Hypothalamus (tissue), 51 donors: ENCODE measurements around the gene RPTN.
A peak's percentile ranks its signal among the peaks of the same experiment; 100 is the strongest.

Experiments used
- DNase-seq, 51 donors: peaks; one replicate each; lab custom pipeline; 2025; lab: John Stamatoyannopoulos, UW

The RPTN gene

GRCh38 chr1:152115344-152115743, 43.7 kb downstream of the RPTN start, which contains the start of gene TCHH:
TSS of gene TCHH (minus strand) at chr1:152115444. CDS start at chr1:152114080, 1,364 bp downstream.
- no peak for DNase-seq

- DNase-seq: no peak
Measured at GRCh38 chr1:152112885-152113432, 46.1 kb downstream of the RPTN start.

- DNase-seq: peak in 2 of 51 donors; percentile 4 to 7
Measured at GRCh38 chr1:152112101-152112884, 46.7 kb downstream of the RPTN start.

DNA sequence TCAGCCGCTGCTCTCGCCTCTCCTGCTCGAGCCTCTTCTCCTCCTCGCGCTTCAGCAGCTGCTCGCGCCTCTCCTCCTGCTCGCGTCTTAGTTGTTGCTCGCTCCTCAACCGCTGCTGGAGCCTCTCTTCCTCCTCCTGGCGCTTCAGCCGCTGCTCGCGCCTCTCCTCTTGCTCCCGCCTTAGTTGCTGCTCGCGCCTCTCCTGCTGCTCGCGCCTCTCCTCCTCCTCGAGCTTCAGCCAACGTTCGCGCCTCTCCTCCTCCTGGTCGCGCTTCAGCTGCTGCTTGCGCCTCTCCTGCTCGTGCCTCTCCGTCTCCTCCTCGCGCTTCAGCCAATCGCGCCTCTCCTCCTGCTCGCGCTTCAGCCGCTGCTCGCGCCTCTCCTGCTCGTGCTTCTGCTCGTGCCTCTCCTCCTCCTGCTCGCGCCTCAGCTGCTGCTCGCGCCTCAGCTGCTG, 47.5 kb downstream of the RPTN start:
- peak in 7 of 51 donors; percentile 7 to 37 (median 26) for DNase-seq

GRCh38 chr1:152110860-152111514, 48.0 kb downstream of the RPTN start:
- peak in 1 of 51 donors; percentile 23 for DNase-seq

- DNase-seq: peak in 2 of 51 donors; percentile 20 to 46
Measured at GRCh38 chr1:152110365-152110859, 48.6 kb downstream of the RPTN start.

DNA sequence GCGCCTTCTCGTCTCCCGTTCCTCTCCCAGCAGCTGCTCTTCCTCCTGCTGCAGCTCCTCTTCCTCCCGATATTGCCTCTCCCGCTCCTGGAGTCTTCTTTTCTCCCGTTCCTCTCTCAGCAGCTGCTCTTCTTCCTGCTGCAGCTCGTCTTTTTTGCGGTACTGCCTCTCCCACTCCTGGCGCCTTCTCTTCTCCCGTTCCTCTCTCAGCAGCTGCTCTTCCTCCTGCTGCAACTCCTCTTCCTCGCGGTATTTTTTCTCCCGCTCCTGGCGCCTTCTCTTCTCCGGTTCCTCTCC, 49.1 kb downstream of the RPTN start:
- no peak for DNase-seq

GRCh38 chr1:152109231-152109997, 49.6 kb downstream of the RPTN start:
- no peak for DNase-seq

GRCh38 chr1:152108882-152109222, 50.2 kb downstream of the RPTN start:
- no peak for DNase-seq

DNA sequence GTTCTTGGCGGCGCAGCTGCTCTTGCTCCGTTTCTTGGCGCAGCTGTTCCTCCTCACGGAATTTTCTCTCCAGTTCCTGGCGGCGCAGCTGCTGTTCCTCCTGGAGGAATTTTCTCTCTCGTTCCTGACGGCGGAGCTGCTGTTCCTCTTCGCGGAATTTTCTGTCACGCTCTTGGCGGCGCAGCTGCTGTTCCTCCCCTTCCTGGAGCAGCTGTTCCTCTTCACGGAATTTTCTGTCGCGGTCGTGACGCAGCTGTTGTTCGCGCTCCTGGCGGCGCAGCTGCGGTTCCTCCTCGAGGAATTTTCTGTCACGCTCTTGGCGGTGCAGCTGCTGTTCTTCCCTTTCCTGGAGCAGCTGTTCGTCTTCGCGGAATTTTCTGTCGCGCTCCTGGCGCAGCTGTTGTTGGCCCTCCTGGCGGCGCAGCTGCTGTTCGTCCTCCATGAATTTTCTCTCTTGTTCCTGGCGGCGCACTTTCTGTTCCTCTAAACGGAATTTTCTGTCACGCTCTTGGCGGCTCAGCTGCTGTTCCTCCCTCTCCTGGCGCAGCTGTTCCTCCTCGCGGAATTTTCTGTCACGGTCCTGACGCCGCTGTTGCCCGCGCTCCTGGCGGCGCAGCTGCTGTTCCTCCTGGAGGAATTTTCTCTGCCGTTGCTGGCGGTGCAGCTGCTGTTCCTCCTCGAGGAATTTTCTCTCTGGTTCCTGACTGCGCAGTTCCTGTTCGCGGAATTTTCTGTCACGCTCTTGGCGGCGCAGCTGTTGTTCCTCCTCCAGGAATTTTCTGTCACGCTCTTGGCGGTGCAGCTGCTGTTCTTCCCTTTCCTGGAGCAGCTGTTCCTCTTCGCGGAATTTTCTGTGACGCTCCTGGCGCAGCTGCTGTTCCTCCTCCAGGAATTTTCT, 50.8 kb downstream of the RPTN start:
- no peak for DNase-seq

DNA sequence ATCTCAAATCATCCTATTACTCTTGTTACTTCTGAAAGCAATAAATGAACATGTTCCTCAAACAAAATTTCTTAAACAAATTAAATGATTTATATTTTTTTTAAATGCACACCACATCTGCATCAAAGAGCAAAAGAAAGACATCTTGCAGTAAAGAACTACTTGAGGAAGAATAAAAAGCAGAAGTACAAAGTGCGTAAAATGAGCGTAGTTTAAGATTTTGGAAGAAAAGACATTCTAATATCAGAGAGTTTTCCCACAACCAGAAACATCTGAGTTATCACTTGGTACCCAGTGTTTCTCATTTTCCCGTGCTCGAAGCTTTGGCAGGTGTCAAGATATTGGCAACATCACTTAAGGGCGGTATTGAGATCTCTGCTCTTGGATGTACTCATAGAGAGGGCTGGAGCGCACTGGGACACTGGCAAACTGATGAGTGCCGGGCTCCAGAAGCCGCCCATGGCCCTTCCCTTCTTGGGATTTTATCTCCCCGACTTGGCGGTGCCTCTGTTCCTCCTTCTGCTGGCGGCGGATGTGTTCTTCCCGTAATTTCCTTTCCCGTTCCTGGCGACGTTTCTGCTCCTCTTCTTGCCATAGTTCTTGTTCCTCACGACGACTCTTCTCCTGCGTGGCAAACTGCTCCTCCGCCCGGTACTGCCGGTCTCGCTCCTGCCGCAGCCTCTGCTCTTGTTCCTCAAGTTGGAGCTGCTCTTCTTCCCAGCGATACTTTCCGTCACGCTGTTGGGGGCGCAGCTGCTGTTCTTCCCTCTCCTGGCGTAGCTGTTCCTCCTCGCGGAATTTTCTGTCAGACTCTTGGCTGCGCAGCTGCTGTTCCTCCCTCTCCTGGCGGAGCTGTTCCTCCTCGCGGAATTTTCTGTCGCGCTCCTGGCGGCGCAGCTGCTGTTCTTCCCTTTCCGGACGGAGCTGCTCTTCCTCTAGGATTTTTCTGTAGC, 51.7 kb downstream of the RPTN start:
- no peak for DNase-seq

DNA sequence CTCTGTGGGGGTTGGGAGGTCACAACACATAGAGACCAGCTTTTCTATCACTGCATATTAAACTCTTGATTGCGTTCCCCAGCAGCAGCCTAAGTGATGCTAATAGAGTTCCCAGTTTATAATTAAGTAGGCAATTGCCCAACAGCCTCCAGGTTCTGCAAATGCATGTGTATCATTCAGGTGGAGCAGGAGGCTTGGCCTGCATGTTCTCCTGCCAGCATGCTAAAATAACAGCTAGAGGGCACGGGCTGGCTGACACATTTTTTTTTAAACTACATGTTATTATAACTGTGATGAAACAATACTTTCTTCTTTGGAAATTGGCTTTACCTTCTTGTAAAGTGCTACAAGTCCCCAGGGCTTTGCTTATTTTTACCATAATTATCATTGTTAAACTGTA, 54.2 kb downstream of the RPTN start:
- DNase-seq: no peak
